Right lobe of liver (tissue), 4 donors: ENCODE data around the gene PRR18.

Experiments
- POLR2A ChIP-seq: fragments of 450-650 bp; IDR thresholded peaks from one replicate; pipeline ENCODE4 v1.6.1; 2017; ENCODE audit warnings: antibody characterized with exemption, mild to moderate bottlenecking
- TF ChIP-seq, protein P1 (sequence below), 4 donors: fragments of 200-600 bp in 3 of 4; fragments of 450-650 bp in 1 of 4; IDR thresholded peaks; one replicate each; pipeline versions ENCODE4 v1.5.1 to v1.8.0; 2016 to 2022; ENCODE audit warnings: antibody characterized with exemption in 4 of 4, mild to moderate bottlenecking in 2 of 4
- donor health status: DM: no; HTN: no; CAD: no.
- donor health status: DM: no; HTN: no; CAD: no.
- donor health status: DM: no; HTN: yes; CAD: no.

DNA sequence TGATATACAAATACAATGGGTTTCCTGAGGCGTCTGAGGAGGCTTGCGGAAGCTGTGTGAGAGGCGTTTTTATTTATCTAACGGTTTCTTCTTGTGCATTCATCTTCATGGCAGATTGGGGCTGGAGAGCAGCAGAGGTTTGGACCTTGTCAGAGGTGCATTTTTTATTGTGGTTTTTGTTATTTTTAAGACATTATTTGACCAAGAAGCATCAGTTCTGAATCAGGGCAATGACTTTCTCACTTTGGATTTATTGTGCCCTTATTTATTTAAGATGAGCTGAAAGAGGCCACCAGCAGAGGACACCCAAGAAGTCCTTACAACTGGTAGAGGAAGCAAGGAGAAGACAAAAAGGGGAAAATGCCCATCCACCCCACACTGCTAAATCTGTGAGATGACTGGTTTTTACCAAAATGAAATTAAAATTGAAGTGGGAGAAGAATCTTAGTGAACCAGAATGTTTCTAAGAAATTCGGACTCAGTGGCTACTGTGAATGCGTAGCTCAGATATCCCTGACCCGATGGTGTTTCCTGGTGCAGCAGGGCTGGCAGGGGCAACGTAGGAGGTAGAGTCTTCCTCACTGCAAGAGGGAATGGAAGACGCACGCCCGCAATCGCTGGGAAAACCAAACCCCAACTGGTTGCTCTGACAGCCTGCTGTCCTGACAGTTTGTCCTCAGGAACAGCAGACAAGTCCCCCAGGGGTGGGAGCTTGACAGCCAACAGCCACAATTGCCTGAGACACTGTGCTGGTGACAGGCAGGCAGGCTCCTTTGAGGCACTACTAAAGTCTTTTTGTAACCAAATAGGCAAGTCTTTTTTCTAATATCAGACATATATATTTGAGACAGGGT, 14.2 kb downstream of the PRR18 start:
- TF ChIP-seq, protein P1, sequence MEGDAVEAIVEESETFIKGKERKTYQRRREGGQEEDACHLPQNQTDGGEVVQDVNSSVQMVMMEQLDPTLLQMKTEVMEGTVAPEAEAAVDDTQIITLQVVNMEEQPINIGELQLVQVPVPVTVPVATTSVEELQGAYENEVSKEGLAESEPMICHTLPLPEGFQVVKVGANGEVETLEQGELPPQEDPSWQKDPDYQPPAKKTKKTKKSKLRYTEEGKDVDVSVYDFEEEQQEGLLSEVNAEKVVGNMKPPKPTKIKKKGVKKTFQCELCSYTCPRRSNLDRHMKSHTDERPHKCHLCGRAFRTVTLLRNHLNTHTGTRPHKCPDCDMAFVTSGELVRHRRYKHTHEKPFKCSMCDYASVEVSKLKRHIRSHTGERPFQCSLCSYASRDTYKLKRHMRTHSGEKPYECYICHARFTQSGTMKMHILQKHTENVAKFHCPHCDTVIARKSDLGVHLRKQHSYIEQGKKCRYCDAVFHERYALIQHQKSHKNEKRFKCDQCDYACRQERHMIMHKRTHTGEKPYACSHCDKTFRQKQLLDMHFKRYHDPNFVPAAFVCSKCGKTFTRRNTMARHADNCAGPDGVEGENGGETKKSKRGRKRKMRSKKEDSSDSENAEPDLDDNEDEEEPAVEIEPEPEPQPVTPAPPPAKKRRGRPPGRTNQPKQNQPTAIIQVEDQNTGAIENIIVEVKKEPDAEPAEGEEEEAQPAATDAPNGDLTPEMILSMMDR (IDR thresholded peaks at IDR 0.05) = no peak
- no peak for TF ChIP-seq POLR2A
